ENCODE results near the gene RNU7-1. TPM values are rescaled to one million over a fixed set of nuclear protein-coding genes. Genes with fewer than 3 reads are reported as not detected.
A peak's percentile ranks its signal among the peaks of the same experiment; 100 is the strongest.

The RNU7-1 gene
- total and polyA plus RNA-seq, 2 experiments from 2014 or later: not detected

GRCh38 chr12:6921996-6922946, 21.3 kb upstream of the RNU7-1 start:
- peaks cover 9% of the 10 kb centered on the region for H3K36me3 ChIP-seq
- H3K4me1 ChIP-seq (ENCODE audit: low read depth): peaks cover 29% of the 10 kb centered on the region
- no peak overlapping the region for H3K4me3 ChIP-seq
- H3K27me3 ChIP-seq: no peaks in the 10 kb centered on the region
- DNase-seq (ENCODE audit: low read depth in 1 of 2, low spot score in 1 of 2): no peak
- H3K27ac ChIP-seq: no peak overlapping the region
- no peak for TF ChIP-seq CTCF (IDR thresholded peaks at IDR 0.05; ENCODE audit: low read depth, low read length)
- no peaks in the 10 kb centered on the region for H3K9me3 ChIP-seq (ENCODE audit: low read depth)

DNA sequence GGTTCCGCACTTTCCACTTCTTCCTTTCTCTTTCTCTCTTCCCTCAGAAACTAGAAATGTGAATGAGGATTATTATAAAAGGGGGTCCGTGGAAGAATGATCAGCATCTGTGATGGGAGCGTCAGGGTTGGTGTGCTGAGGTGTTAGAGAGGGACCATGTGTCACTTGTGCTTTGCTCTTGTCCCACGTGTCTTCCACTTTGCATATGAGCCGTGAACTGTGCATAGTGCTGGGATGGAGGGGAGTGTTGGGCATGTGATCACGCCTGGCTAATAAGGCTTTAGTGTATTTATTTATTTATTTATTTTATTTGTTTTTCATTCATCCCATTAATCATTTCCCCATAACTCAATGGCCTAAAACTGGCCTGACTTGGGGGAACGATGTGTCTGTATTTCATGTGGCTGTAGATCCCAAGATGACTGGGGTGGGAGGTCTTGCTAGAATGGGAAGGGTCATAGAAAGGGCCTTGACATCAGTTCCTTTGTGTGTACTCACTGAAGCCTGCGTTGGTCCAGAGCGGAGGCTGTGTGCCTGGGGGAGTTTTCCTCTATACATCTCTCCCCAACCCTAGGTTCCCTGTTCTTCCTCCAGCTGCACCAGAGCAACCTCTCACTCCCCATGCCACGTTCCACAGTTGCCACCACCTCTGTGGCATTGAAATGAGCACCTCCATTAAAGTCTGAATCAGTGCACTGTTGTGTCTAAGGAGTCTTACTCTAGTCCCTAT, 20.4 kb upstream of the RNU7-1 start:
- DNase-seq (ENCODE audit: low read depth in 1 of 2, low spot score in 1 of 2): no peak
- TF ChIP-seq CTCF (IDR thresholded peaks at IDR 0.05; ENCODE audit: low read depth, low read length): no peak

DNA sequence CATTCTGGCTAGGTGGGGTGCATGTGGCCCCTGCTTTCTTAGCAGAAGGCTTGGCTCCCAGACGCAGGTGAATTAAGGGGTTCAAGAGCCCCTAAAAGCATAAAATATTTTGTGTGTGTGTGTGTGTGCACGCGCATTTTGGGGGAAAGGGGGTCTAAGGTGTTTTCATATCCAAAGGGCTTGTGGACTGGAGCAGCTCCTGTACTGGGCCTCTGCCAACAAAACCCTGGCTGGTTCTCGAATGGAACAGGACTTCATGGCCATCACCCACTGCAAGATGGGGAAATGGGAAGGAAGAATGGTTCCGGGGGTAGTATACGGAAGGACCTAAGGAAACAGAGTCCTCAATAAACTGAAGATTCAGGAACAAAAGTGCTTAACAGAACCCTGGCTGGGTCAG, 19.8 kb upstream of the RNU7-1 start:
- Histone ChIP-seq H3K9me3 (ENCODE audit: low read depth) (no peaks in the 10 kb centered on the region), H3K4me3 (no peak overlapping the region), H3K36me3 (peaks cover 6% of the 10 kb centered on the region), H3K27me3 (no peaks in the 10 kb centered on the region), H3K27ac (no peak overlapping the region), H3K4me1 (ENCODE audit: low read depth) (peaks cover 29% of the 10 kb centered on the region)
- no peak for TF ChIP-seq CTCF (IDR thresholded peaks at IDR 0.05; ENCODE audit: low read depth, low read length)
- DNase-seq (ENCODE audit: low read depth in 1 of 2, low spot score in 1 of 2): no peak

More for the DNA sequence above, 20.4 kb upstream of the RNU7-1 start:
- Histone ChIP-seq H3K4me3 (no peak overlapping the region), H3K27ac (no peak overlapping the region), H3K9me3 (ENCODE audit: low read depth) (no peaks in the 10 kb centered on the region), H3K4me1 (ENCODE audit: low read depth) (peaks cover 29% of the 10 kb centered on the region), H3K36me3 (peaks cover 6% of the 10 kb centered on the region), H3K27me3 (no peaks in the 10 kb centered on the region)

DNA sequence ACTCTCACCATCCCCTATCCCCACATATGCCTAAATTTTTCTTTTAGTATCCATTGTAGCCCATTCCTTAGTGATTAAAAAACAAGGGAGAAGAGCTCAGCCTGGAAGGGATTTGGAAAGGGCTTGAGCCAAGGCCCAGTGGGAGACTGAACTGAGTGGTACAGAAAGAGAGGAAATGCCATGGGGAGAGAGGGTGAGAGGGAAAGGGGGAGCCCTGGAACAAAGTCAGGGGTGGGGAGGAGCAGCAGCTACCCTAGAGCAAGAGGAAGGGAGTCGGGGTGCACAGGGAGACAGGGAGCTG, 18.4 kb upstream of the RNU7-1 start:
- peaks cover 39% of the 10 kb centered on the region for H3K4me1 ChIP-seq (ENCODE audit: low read depth)
- DNase-seq (ENCODE audit: low read depth in 1 of 2, low spot score in 1 of 2): no peak

More for the DNA sequence above, 18.4 kb upstream of the RNU7-1 start:
- Histone ChIP-seq H3K27me3 (no peaks in the 10 kb centered on the region), H3K36me3 (peaks cover 6% of the 10 kb centered on the region), H3K4me3 (no peak overlapping the region), H3K27ac (peak overlapping the region; percentile 80), H3K9me3 (ENCODE audit: low read depth) (no peaks in the 10 kb centered on the region)
- TF ChIP-seq CTCF (IDR thresholded peaks at IDR 0.05; ENCODE audit: low read depth, low read length): no peak
